Activated naive CD4-positive, alpha-beta T cell (primary cell): ENCODE data around the gene CEP135.

ENCODE experiments used
- DNase-seq, 4 experiments: peaks; one replicate each; lab custom pipeline; 2025; lab: John Stamatoyannopoulos, UW

The CEP135 gene

GRCh38 chr4:56080384-56080783 is 131.6 kb downstream of the CEP135 start:
- no peak for DNase-seq

GRCh38 chr4:56082829-56083228 is 134.1 kb downstream of the CEP135 start:
- DNase-seq, result no peak
